Measurements from ENCODE around the gene MAP3K3.

Gene MAP3K3

DNA sequence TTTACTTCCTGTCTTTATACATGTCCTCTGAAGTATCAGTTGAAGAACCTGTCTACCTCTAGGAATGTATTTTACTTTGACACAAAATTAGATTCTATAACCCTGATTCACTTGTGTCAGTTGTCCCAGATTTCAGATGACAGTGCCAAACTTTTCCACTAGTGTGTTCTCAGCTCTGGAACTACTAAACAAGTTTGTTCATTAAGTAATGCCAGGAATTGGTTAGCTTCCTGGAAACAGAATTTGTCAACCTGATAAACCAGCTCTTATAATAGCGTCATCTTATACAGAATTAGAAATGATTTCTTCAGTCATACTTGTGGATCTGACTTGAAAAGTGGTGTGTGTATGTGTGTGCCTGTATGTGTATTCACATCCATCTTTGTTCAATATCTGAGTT is 7.4 kb downstream of the MAP3K3 start:
- TF ChIP-seq, protein P1, sequence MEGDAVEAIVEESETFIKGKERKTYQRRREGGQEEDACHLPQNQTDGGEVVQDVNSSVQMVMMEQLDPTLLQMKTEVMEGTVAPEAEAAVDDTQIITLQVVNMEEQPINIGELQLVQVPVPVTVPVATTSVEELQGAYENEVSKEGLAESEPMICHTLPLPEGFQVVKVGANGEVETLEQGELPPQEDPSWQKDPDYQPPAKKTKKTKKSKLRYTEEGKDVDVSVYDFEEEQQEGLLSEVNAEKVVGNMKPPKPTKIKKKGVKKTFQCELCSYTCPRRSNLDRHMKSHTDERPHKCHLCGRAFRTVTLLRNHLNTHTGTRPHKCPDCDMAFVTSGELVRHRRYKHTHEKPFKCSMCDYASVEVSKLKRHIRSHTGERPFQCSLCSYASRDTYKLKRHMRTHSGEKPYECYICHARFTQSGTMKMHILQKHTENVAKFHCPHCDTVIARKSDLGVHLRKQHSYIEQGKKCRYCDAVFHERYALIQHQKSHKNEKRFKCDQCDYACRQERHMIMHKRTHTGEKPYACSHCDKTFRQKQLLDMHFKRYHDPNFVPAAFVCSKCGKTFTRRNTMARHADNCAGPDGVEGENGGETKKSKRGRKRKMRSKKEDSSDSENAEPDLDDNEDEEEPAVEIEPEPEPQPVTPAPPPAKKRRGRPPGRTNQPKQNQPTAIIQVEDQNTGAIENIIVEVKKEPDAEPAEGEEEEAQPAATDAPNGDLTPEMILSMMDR (IDR thresholded peaks at IDR 0.05; ENCODE audit: low read depth, low read length), result no peak
- DNase-seq (ENCODE audit: low read depth in 2 of 2), result peak in 1 of 2 donors; percentile 43
- H3K4me3 ChIP-seq (replicated peaks in 1 of 2; ENCODE audit: low read depth in 2 of 2, low read length in 2 of 2), result no peak overlapping the region

DNA sequence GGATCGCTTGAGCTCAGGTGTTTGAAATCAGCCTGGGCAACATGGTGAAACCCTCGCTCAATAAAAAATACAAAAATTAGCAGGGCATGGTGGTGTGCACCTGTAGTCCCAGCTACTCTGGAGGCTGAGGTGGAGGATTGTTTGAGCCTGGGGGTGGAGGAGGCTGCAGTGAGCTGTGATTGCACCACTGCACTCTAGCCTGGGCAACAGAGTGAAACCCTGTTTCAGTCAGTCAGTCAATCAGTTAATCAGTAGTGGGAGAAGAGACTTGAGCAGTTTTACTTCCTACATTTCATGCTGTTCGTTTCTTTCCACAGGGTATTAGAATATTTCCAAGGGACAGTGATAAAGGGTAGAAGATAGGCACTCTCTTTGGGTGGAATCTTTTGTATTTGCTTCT is 8.8 kb downstream of the MAP3K3 start:
- TF ChIP-seq, protein P1 (IDR thresholded peaks at IDR 0.05; ENCODE audit: low read depth, low read length), result no peak
- DNase-seq (ENCODE audit: low read depth in 2 of 2), result no peak
- H3K4me3 ChIP-seq (replicated peaks in 1 of 2; ENCODE audit: low read depth in 2 of 2, low read length in 2 of 2), result no peak overlapping the region

DNA sequence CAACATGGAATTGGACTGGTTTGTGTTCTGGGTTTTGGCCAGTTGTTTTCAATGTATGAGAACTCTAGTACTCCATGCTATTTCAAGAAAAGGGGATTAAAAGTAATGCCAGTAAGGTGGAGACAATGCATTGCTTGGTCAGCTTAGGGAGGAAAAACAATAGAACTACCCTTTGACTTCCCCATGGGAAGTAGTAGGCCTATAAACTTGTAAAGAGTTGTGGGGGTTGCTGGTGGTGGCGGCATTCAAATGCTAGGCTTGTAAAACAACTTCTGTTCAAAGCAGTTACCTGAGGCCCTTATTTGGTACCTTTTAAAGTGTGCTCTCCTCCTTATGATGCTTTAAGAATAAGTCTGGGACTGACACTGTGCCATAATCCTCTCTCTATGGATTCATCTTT is 9.4 kb downstream of the MAP3K3 start:
- DNase-seq (ENCODE audit: low read depth in 2 of 2), result no peak
- TF ChIP-seq, protein P1 (IDR thresholded peaks at IDR 0.05; ENCODE audit: low read depth, low read length), result no peak
- no peak overlapping the region for H3K4me3 ChIP-seq (replicated peaks in 1 of 2; ENCODE audit: low read depth in 2 of 2, low read length in 2 of 2)

DNA sequence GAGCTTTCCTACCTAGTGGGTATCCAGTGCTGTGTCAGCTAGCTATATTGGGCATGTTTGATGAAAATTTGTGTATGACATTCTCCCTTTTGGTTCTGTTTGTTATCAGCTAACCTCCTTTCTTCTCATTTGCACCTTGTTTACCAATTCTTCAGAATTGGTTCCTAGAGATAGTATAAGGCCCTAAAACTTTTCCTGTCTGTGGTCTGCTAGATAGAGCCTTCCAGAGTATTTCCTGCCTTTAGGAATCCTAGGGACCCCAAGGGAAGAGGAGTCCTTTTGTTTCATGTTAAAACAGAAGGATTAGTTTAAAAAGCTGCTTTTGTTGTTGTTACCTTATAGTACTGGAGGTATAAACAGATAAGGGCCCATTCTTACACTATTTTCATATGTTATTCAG is 11.5 kb downstream of the MAP3K3 start:
- no peak overlapping the region for H3K4me3 ChIP-seq (replicated peaks in 1 of 2; ENCODE audit: low read depth in 2 of 2, low read length in 2 of 2)
- TF ChIP-seq, protein P1 (IDR thresholded peaks at IDR 0.05; ENCODE audit: low read depth, low read length), result no peak
- DNase-seq (ENCODE audit: low read depth in 2 of 2), result no peak

DNA sequence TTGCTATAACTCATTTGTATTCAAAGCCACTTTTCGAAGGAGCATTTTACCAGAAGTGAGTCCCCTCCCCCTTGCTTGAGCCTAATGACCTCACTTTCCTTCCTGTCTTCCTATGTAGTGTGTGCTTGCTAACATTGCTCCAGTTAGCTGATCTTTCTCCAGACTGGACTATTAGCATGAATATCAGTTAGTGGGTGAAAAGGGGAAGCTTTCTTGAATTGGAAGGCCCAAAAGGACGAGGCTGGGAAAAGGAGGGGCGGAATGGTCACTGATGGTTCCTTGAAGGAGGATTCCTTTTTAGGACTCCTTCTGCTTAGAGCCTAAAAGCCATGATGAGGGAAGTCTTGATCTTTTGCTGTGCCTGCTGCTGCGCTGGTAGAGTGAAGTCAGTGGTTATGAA is 11.9 kb downstream of the MAP3K3 start:
- peak; percentile 32 to 52 for DNase-seq (ENCODE audit: low read depth in 2 of 2)
- TF ChIP-seq, protein P1 (IDR thresholded peaks at IDR 0.05; ENCODE audit: low read depth, low read length), result no peak
- no peak overlapping the region for H3K4me3 ChIP-seq (replicated peaks in 1 of 2; ENCODE audit: low read depth in 2 of 2, low read length in 2 of 2)

DNA sequence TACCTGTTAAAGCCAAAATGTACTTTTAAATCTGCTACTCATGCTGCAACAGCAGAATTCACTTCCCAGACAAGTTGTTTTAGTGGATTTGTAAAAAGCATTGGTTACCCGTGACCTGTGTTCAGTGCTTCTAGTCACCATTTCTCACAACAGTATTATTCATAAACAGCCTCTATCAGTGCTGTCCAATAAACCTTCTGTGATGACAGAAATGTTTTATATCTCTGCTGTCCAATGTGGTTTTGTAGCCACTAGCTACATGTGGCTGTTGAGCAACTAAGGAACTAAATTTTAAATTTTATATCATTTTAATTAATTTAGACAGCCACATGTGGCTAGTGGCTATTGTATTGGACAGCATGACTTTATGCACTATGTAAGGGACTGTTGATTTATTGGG is 12.6 kb downstream of the MAP3K3 start:
- no peak for DNase-seq (ENCODE audit: low read depth in 2 of 2)

DNA sequence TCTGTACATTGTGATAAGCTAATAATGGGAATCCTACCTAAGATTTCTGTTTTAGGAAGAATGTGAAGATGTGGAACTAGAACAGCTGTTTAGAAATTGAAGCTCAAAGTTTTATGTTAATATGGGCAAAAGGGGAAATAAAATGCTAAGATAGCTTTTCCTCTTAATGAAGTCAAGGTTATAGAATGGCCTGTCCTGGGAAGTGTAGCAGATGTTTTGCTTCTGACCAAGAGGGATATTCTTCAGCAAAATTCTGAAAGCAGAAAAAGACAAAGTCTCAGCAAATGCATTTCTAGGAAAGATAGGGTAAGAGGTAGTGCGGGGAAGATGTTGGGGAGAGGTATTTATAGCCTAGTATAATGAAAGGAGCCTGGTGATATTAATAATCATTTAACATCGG is 13.1 kb downstream of the MAP3K3 start:
- TF ChIP-seq, protein P1 (IDR thresholded peaks at IDR 0.05; ENCODE audit: low read depth, low read length), result no peak
- DNase-seq (ENCODE audit: low read depth in 2 of 2), result no peak
- H3K4me3 ChIP-seq (replicated peaks in 1 of 2; ENCODE audit: low read depth in 2 of 2, low read length in 2 of 2), result no peak overlapping the region

More for the DNA sequence above, 12.6 kb downstream of the MAP3K3 start:
- no peak overlapping the region for H3K4me3 ChIP-seq (replicated peaks in 1 of 2; ENCODE audit: low read depth in 2 of 2, low read length in 2 of 2)
- TF ChIP-seq, protein P1 (IDR thresholded peaks at IDR 0.05; ENCODE audit: low read depth, low read length), result no peak

Measured in cardiac fibroblast (primary cell).